ENCODE data around the gene NTF4.
A peak's percentile ranks its signal among the peaks of the same experiment; 100 is the strongest.
"Not testable (repeated sequence)": the region's sequence is repeated elsewhere in the genome, so short reads cannot be mapped to it uniquely, and the experiment has no call there.

NTF4 gene

GRCh38 chr19:49064029-49064629 is 489 bp downstream of the NTF4 start:
- no peak for DNase-seq
- Mint-ChIP-seq H3K4me1 (peaks cover 66% of the 10 kb centered on the region), H3K36me3 (ENCODE audit: low read depth) (peaks cover 2% of the 10 kb centered on the region), H3K9me3 (peaks cover 7% of the 10 kb centered on the region), H3K27me3 (ENCODE audit: low read depth, poor library complexity) (peaks cover 32% of the 10 kb centered on the region), H3K27ac (no peak overlapping the region), H3K4me3 (peak overlapping the region; percentile 67)
- no peak for TF ChIP-seq CTCF (IDR thresholded peaks at IDR 0.05)

- Mint-ChIP-seq H3K4me3 (no peak overlapping the region), H3K9me3 (no peaks in the 10 kb centered on the region), H3K36me3 (ENCODE audit: low read depth) (no peaks in the 10 kb centered on the region), H3K27ac (no peak overlapping the region), H3K27me3 (ENCODE audit: low read depth, poor library complexity) (peaks cover 42% of the 10 kb centered on the region), H3K4me1 (peaks cover 66% of the 10 kb centered on the region)
- TF ChIP-seq CTCF (IDR thresholded peaks at IDR 0.05) = no peak
- DNase-seq = no peak
These were observed 3.2 kb downstream of the NTF4 start for GRCh38 chr19:49061445-49061844.

- no peaks in the 10 kb centered on the region for H3K36me3 Mint-ChIP-seq (ENCODE audit: low read depth)
- DNase-seq = no peak
- H3K4me1 Mint-ChIP-seq = peaks cover 62% of the 10 kb centered on the region
- no peak for TF ChIP-seq CTCF (IDR thresholded peaks at IDR 0.05)
- no peak overlapping the region for H3K4me3 Mint-ChIP-seq
- H3K27ac Mint-ChIP-seq = no peak overlapping the region
- peaks cover 42% of the 10 kb centered on the region for H3K27me3 Mint-ChIP-seq (ENCODE audit: low read depth, poor library complexity)
- no peaks in the 10 kb centered on the region for H3K9me3 Mint-ChIP-seq
These were observed 3.6 kb downstream of the NTF4 start for GRCh38 chr19:49061000-49061399.

GRCh38 chr19:49059053-49059452 is 5.6 kb downstream of the NTF4 start:
- H3K27me3 Mint-ChIP-seq (ENCODE audit: low read depth, poor library complexity) = peaks cover 47% of the 10 kb centered on the region
- no peaks in the 10 kb centered on the region for H3K9me3 Mint-ChIP-seq
- peaks cover 48% of the 10 kb centered on the region for H3K4me1 Mint-ChIP-seq
- TF ChIP-seq CTCF (IDR thresholded peaks at IDR 0.05) = no peak
- no peak overlapping the region for H3K27ac Mint-ChIP-seq
- DNase-seq = no peak
- H3K4me3 Mint-ChIP-seq = no peak overlapping the region
- no peaks in the 10 kb centered on the region for H3K36me3 Mint-ChIP-seq (ENCODE audit: low read depth)

GRCh38 chr19:49058562-49058961 is 6.1 kb downstream of the NTF4 start:
- Mint-ChIP-seq H3K4me3 (peak overlapping the region; percentile 72), H3K9me3 (no peaks in the 10 kb centered on the region), H3K4me1 (peaks cover 43% of the 10 kb centered on the region), H3K27me3 (ENCODE audit: low read depth, poor library complexity) (peaks cover 51% of the 10 kb centered on the region), H3K36me3 (ENCODE audit: low read depth) (no peaks in the 10 kb centered on the region), H3K27ac (no peak overlapping the region)
- TF ChIP-seq CTCF (IDR thresholded peaks at IDR 0.05) = no peak
- DNase-seq = no peak

- TF ChIP-seq CTCF (IDR thresholded peaks at IDR 0.05) = no peak
- Mint-ChIP-seq H3K36me3 (ENCODE audit: low read depth) (no peaks in the 10 kb centered on the region), H3K9me3 (no peaks in the 10 kb centered on the region), H3K4me1 (peaks cover 38% of the 10 kb centered on the region), H3K4me3 (peak within 1 kb of the TSS; percentile 72), H3K27ac (no peak within 1 kb of the TSS), H3K27me3 (ENCODE audit: low read depth, poor library complexity) (peaks cover 47% of the 10 kb centered on the region)
- DNase-seq = peak; percentile 89
These were observed 6.9 kb downstream of the NTF4 start, which contains the start of gene CGB7 for GRCh38 chr19:49057636-49058234. TSS of gene CGB7 (minus strand) at chr19:49057749. CDS start at chr19:49055375, 2,374 bp downstream.

GRCh38 chr19:49056902-49057596 is 7.6 kb downstream of the NTF4 start:
- not testable (repeated sequence) for H3K36me3 Mint-ChIP-seq (ENCODE audit: low read depth); DNase-seq; H3K9me3 Mint-ChIP-seq; H3K27ac Mint-ChIP-seq
- Mint-ChIP-seq H3K4me3 (peak overlapping the region; percentile 72), H3K27me3 (ENCODE audit: low read depth, poor library complexity) (peaks cover 47% of the 10 kb centered on the region), H3K4me1 (peaks cover 38% of the 10 kb centered on the region)

Measured in nephron progenitor cell (in vitro differentiated cells).